GM10248 (cell line): ENCODE data around the gene PKP1.

Source experiments
- CTCF ChIA-PET: fragments of 300-600 bp; sonication (Branson Sonifier 250); formaldehyde crosslinking; extraction: SDS; loops from one replicate; lab custom pipeline; 2021; ENCODE audit warnings: antibody characterized with exemption; lab: Yijun Ruan, JAX
- POLR2A ChIA-PET: fragments of 350-650 bp; sonication (Branson Sonifier 250); formaldehyde crosslinking; extraction: SDS; loops from one replicate; lab custom pipeline; 2020; ENCODE audit warnings: antibody characterized with exemption; lab: Yijun Ruan, JAX
- DNase-seq: peaks from one replicate; pipeline ENCODE4 v3.0.0; 2012; ENCODE audit errors: extremely low spot score
- TF ChIP-seq, protein P1 (sequence below): IDR thresholded peaks from 2 replicates; pipeline ENCODE4 v1.5.1; 2012; ENCODE audit warnings: mild to moderate bottlenecking, low read depth; ENCODE audit errors: extremely low read depth, missing control alignments, control extremely low read depth

PKP1 gene

DNA sequence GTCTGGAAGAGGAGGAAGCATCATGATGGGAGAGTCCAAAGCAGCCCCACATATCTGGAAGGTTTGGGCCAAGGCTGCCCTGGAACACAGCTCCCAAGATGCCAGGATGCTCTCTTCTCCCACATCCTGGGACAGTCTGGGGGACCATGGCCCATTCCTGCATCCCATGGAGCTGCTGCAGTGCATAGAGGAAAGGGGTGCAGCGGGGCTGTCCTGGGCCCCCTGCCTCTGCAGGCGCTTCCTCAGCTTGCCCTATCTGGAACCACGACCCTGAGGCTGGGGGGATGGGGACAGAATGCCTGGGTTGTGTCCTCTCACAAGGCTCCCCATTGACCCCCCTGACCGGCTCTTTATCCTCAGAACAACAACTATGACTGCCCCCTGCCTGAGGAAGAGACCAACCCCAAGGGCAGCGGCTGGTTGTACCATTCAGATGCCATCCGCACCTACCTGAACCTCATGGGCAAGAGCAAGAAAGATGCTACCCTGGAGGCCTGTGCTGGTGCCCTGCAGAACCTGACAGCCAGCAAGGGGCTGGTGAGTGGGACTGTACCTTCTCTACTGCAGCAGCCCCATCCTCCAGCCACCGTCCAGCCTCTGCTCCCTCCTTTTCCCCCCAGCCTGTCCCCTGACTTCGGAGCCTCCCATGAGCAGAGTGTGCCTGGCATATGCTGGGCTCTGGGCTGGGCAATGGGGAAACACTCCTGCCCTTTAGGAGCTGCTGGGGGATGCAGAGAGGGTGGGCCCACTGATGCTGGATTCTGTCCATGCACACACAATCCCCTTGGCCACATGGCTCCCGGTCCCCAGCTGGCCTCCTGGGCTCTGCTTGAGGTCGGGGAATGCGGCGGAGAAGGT lies 39.6 kb downstream of the PKP1 start:
- DNase-seq: no peak
- ChIA-PET POLR2A (no interaction called here), CTCF (interaction anchor here (1.1 kb wide), 2 partner anchors 8 to 25 kb away, joined by 3 read pairs; no protein-coding TSS in a partner anchor)
- TF ChIP-seq, protein P1, sequence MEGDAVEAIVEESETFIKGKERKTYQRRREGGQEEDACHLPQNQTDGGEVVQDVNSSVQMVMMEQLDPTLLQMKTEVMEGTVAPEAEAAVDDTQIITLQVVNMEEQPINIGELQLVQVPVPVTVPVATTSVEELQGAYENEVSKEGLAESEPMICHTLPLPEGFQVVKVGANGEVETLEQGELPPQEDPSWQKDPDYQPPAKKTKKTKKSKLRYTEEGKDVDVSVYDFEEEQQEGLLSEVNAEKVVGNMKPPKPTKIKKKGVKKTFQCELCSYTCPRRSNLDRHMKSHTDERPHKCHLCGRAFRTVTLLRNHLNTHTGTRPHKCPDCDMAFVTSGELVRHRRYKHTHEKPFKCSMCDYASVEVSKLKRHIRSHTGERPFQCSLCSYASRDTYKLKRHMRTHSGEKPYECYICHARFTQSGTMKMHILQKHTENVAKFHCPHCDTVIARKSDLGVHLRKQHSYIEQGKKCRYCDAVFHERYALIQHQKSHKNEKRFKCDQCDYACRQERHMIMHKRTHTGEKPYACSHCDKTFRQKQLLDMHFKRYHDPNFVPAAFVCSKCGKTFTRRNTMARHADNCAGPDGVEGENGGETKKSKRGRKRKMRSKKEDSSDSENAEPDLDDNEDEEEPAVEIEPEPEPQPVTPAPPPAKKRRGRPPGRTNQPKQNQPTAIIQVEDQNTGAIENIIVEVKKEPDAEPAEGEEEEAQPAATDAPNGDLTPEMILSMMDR: no peak

- TF ChIP-seq, protein P1: no peak
- DNase-seq: no peak
- POLR2A ChIA-PET: no interaction called here
- CTCF ChIA-PET: interaction anchor here (1.1 kb wide), 1 partner anchor 23 kb away, joined by 3 read pairs; no protein-coding TSS in a partner anchor
These were observed 41.0 kb downstream of the PKP1 start for GRCh38 chr1:201324306-201324705.

DNA sequence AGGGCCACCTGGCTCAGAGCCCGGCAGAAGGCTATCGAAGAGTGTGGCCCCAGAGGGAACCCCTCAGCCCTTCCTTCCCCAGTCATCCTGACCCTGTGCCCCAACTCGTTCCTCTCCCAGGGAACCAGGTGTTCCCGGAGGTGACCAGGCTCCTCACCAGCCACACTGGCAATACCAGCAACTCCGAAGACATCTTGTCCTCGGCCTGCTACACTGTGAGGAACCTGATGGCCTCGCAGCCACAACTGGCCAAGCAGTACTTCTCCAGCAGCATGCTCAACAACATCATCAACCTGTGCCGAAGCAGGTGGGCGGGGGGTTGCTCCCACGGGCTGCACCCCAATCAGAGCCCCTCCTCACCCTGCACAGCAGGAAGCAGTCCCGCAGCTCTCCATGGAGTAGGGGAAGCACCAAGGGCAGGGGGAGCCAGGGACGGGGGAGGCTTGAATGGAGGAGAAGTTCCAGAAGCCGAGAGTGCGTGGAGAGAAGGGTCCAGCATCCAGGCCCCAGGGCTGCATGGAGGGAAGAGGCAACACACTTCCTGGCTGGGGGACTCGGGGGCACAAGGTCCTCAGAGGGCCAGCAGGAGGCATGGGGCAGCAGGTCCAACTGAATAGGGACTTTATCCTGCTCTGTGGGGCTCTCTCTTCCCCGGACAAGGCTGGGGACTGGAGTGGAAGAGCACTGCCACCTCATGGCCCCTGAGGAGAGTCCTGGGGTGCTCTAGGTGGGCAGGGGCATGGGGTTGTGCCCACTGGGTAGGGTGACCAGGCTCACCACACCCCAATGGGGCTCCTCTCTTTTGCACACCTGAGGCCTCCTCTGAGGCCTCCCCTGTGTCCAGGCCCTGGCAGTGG lies 41.7 kb downstream of the PKP1 start:
- ChIA-PET POLR2A (no interaction called here), CTCF (no interaction called here)
- DNase-seq: no peak
- TF ChIP-seq, protein P1: no peak

- POLR2A ChIA-PET: no interaction called here
- TF ChIP-seq, protein P1: no peak
- CTCF ChIA-PET: no interaction called here
- DNase-seq: no peak
These were observed 42.4 kb downstream of the PKP1 start for GRCh38 chr1:201325678-201326060.

DNA sequence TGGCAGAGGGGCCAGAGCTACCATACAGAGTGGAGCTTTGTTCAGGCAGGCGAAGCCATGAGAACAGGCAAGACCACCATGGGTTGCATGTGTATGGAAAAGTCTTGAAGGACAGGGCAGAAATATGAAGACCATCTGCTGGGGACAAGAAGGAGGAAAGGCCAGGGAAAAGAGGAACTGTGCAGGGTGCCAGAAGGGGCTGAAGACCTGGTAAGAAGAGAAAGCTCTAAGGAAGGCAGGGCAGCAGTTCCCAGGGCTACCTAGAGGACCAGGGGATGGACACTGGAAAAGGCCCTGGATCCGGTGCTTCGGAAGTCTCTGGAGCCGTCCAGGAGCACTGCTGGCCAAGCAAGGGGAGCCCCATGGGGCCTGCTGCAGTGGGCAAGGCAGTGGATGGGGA lies 43.4 kb downstream of the PKP1 start:
- POLR2A ChIA-PET: no interaction called here
- DNase-seq: no peak
- TF ChIP-seq, protein P1: no peak
- CTCF ChIA-PET: interaction anchor here (0.9 to 5.1 kb wide), 4 partner anchors 21 to 36 kb away, joined by 3 to 14 read pairs (median 6); no protein-coding TSS in a partner anchor

DNA sequence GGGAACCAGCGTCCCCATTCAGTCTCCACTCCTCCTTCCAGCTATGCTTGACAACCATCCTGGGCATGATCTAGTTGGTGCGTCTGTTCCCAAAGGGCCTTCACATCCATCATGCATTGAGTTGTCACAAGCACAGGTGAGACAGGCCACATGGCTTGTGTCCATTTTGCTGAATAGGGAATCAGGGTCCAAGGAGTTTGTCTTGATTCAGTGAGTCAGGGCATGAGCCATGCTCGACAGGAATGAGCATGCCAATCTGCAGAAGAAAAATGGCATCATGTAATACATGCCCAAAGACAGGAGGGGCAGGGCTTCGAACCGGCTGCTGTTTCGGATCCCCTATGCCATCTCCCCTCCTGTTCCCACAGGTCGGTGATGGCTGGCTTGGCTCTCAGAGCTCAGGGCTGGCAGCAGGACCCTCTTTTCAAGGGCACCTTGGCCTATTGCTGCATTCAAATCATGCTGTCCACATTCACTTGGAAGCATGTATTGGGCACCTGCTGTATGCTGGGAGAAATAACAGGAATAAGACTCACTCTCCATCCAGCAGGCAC lies 44.5 kb downstream of the PKP1 start:
- no peak for DNase-seq
- ChIA-PET CTCF (interaction anchor here (0.9 to 5.1 kb wide), 4 partner anchors 20 to 35 kb away, joined by 3 to 14 read pairs (median 6); no protein-coding TSS in a partner anchor), POLR2A (no interaction called here)
- TF ChIP-seq, protein P1: no peak
